ENCODE results near the gene DNMT1.

DNMT1 gene

DNA sequence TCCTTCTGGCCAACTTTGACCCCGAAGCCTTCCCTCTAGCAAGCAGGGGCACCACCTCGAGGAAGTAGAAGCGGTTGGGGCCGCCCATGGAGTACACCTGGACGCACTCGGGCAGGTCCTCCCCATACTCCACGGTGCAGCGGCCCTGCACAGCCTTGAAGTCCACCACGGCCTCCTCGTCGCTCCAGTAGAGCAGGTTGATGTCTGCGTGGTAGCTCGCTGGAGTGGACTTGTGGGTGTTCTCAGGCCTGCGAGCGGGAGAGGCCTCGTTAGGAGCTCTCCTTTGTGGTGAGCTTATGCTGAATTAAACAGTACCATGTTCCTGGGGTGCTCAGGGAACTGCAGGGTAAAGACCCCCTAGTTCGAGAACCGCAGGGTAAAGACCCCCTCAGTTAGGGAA, 52.8 kb downstream of the DNMT1 start:
- Histone ChIP-seq H3K4me2 (ENCODE audit: low read depth, low read length) (no peak overlapping the region), H3K4me1 (ENCODE audit: low read length) (no peaks in the 10 kb centered on the region), H3K36me3 (replicated peaks; ENCODE audit: insufficient read depth, low read length) (peaks cover 36% of the 10 kb centered on the region), H3K27ac (ENCODE audit: low read length) (no peak overlapping the region), H3K9me3 (replicated peaks; ENCODE audit: insufficient read depth, low read length) (no peaks in the 10 kb centered on the region), H4K20me1 (ENCODE audit: insufficient read depth, low read length) (no peaks in the 10 kb centered on the region), H3K79me2 (ENCODE audit: low read length) (peaks cover 43% of the 10 kb centered on the region), H3K4me3 (ENCODE audit: low read length) (no peak overlapping the region), H3K9ac (ENCODE audit: low read length) (no peak overlapping the region), H2AFZ (ENCODE audit: low read length) (no peak overlapping the region), H3F3A (ENCODE audit: insufficient read depth, low read length) (no peaks in the 10 kb centered on the region), H3K27me3 (replicated peaks; ENCODE audit: insufficient read depth, low read length) (no peaks in the 10 kb centered on the region), H3K9me2 (replicated peaks; ENCODE audit: insufficient read depth, low read length) (no peaks in the 10 kb centered on the region)
- DNase-seq, result no peak
- TF ChIP-seq EZH2phosphoT487 (IDR thresholded peaks at IDR 0.05; ENCODE audit: low read length), result no peak
- TF ChIP-seq, protein P1, sequence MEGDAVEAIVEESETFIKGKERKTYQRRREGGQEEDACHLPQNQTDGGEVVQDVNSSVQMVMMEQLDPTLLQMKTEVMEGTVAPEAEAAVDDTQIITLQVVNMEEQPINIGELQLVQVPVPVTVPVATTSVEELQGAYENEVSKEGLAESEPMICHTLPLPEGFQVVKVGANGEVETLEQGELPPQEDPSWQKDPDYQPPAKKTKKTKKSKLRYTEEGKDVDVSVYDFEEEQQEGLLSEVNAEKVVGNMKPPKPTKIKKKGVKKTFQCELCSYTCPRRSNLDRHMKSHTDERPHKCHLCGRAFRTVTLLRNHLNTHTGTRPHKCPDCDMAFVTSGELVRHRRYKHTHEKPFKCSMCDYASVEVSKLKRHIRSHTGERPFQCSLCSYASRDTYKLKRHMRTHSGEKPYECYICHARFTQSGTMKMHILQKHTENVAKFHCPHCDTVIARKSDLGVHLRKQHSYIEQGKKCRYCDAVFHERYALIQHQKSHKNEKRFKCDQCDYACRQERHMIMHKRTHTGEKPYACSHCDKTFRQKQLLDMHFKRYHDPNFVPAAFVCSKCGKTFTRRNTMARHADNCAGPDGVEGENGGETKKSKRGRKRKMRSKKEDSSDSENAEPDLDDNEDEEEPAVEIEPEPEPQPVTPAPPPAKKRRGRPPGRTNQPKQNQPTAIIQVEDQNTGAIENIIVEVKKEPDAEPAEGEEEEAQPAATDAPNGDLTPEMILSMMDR (IDR thresholded peaks at IDR 0.05; ENCODE audit: low read length), result no peak
- no peak for TF ChIP-seq EZH2 (optimal IDR thresholded peaks at IDR 0.05; ENCODE audit: low read depth, low read length)

DNA sequence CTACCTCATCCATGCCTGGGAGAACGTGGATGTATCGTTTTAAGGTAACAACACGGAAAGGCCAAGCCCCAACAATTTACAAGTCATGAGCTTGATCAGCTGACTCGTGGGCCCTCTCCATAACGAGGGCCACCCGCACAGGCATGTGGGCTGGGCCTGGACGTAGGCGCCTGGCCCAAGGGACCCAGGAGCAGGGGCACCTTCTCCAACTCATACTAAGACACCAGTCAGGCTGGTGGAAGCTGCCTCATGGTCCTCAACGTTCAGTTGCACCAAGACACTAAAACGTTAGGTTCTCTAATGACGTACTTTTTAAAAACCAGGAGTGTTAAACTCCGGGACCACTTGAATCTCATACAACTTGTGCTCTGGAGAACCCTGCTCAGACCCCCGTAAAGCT, 53.3 kb downstream of the DNMT1 start:
- Histone ChIP-seq H3K36me3 (replicated peaks; ENCODE audit: insufficient read depth, low read length) (peaks cover 31% of the 10 kb centered on the region), H3K4me2 (ENCODE audit: low read depth, low read length) (no peak overlapping the region)
- TF ChIP-seq EZH2 (optimal IDR thresholded peaks at IDR 0.05; ENCODE audit: low read depth, low read length), result no peak
- no peak for TF ChIP-seq EZH2phosphoT487 (IDR thresholded peaks at IDR 0.05; ENCODE audit: low read length)
- TF ChIP-seq, protein P1 (IDR thresholded peaks at IDR 0.05; ENCODE audit: low read length), result no peak

DNA sequence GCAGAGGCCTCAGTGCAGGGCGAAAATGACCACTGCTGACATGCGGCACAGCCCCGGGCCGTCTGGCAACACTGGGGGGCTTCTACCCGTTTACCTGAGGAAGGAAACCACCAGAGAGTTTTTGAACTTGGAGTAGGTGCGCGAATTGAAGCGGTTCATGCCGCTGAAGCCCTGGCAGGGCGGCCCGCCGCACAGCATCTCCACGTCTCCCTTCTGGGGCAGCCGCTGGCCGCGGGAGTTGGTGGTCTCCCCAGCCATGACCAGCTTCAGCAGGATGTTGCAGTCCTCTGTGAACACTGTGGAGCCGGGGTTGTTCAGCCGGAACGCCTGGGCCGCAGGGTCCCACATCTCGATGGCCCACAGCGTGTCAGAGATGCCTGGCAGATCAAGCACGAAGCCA, 54.8 kb downstream of the DNMT1 start:
- Histone ChIP-seq H3K9me2 (replicated peaks; ENCODE audit: insufficient read depth, low read length) (no peaks in the 10 kb centered on the region), H3K4me2 (ENCODE audit: low read depth, low read length) (no peak overlapping the region), H4K20me1 (ENCODE audit: insufficient read depth, low read length) (no peaks in the 10 kb centered on the region), H3K4me1 (ENCODE audit: low read length) (no peaks in the 10 kb centered on the region), H2AFZ (ENCODE audit: low read length) (no peak overlapping the region), H3K9me3 (replicated peaks; ENCODE audit: insufficient read depth, low read length) (no peaks in the 10 kb centered on the region), H3K27ac (ENCODE audit: low read length) (no peak overlapping the region), H3K36me3 (replicated peaks; ENCODE audit: insufficient read depth, low read length) (peaks cover 17% of the 10 kb centered on the region), H3K9ac (ENCODE audit: low read length) (no peak overlapping the region), H3F3A (ENCODE audit: insufficient read depth, low read length) (no peaks in the 10 kb centered on the region), H3K4me3 (ENCODE audit: low read length) (no peak overlapping the region), H3K79me2 (ENCODE audit: low read length) (peaks cover 27% of the 10 kb centered on the region), H3K27me3 (replicated peaks; ENCODE audit: insufficient read depth, low read length) (no peaks in the 10 kb centered on the region)
- TF ChIP-seq EZH2phosphoT487 (IDR thresholded peaks at IDR 0.05; ENCODE audit: low read length) (no peak), EZH2 (optimal IDR thresholded peaks at IDR 0.05; ENCODE audit: low read depth, low read length) (no peak)
- TF ChIP-seq, protein P1 (IDR thresholded peaks at IDR 0.05; ENCODE audit: low read length), result no peak
- DNase-seq, result no peak

More for the DNA sequence above, 53.3 kb downstream of the DNMT1 start:
- Histone ChIP-seq H3F3A (ENCODE audit: insufficient read depth, low read length) (no peaks in the 10 kb centered on the region), H3K9ac (ENCODE audit: low read length) (no peak overlapping the region), H3K27me3 (replicated peaks; ENCODE audit: insufficient read depth, low read length) (no peaks in the 10 kb centered on the region), H2AFZ (ENCODE audit: low read length) (no peak overlapping the region), H3K9me2 (replicated peaks; ENCODE audit: insufficient read depth, low read length) (no peaks in the 10 kb centered on the region), H4K20me1 (ENCODE audit: insufficient read depth, low read length) (no peaks in the 10 kb centered on the region), H3K79me2 (ENCODE audit: low read length) (peaks cover 40% of the 10 kb centered on the region), H3K27ac (ENCODE audit: low read length) (no peak overlapping the region), H3K4me3 (ENCODE audit: low read length) (no peak overlapping the region), H3K9me3 (replicated peaks; ENCODE audit: insufficient read depth, low read length) (no peaks in the 10 kb centered on the region), H3K4me1 (ENCODE audit: low read length) (no peaks in the 10 kb centered on the region)
- no peak for DNase-seq

Data from MM.1S (cell line).